ENCODE measurements around the gene F11.
"Not testable (repeated sequence)": the region's sequence is repeated elsewhere in the genome, so short reads cannot be mapped to it uniquely, and the experiment has no call there.

The F11 gene

GRCh38 chr4:186298031-186298647, 32.1 kb downstream of the F11 start:
- no peak for DNase-seq (ENCODE audit: low read depth in 2 of 3, low spot score in 2 of 3)

- no peak for DNase-seq (ENCODE audit: low read depth in 2 of 3, low spot score in 2 of 3)
Measured at GRCh38 chr4:186299291-186299690, 33.3 kb downstream of the F11 start.

GRCh38 chr4:186300659-186301390, 34.8 kb downstream of the F11 start:
- no peak for DNase-seq (ENCODE audit: low read depth in 2 of 3, low spot score in 2 of 3)

- DNase-seq (ENCODE audit: low read depth in 2 of 3, low spot score in 2 of 3) = no peak
Measured at GRCh38 chr4:186304216-186304615, 38.2 kb downstream of the F11 start.

DNA sequence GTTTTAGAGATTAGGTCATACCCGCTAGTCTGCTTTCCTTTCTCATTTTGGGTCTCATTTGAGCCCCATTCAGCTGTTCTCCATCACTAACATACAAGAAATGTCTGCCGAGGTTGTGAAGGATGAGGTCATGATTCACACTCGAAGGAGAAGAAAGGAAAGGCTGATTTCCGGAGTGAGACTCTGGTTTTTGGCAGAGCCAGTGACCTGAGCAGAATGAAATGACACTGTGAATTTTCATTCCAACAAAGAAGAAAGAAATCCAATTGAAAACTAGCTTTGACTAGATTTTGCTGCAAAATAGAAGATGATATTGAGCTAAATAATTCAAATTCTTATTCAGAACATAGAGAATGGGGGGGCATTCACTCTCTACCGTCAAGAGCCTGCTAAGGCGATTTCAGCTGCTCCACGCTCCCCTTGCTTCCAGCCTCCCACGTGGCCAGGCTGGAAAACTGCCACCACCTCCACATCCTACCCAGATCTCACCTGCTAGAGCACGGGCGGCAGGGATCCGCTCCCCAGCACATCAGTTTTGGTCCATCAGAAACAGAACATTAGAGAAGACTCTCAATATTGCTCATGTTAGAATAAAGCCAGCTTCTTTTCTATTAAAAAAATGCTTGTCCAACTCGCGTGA, 39.0 kb downstream of the F11 start:
- DNase-seq (ENCODE audit: low read depth in 2 of 3, low spot score in 2 of 3) = no peak

DNA sequence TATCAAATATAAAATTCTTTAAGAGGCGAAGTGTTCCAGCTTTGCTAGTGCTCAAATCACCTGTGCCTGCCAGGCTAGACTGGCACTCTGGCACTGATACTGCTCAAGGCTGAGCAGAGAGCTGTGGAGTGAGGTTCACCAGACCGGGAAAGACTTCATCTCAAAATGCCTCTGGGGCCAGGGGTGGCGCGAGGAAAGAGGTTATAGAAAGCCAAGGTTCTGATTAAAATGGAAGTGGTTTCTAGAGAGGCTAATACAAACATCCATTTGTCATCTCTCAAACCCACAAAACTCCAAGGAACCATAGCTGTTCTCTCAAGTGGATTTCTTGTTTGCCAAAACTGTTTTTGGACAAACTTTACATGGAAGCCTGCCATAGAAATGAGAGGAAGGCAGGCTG, 41.5 kb downstream of the F11 start:
- no peak for DNase-seq (ENCODE audit: low read depth in 2 of 3, low spot score in 2 of 3)

DNA sequence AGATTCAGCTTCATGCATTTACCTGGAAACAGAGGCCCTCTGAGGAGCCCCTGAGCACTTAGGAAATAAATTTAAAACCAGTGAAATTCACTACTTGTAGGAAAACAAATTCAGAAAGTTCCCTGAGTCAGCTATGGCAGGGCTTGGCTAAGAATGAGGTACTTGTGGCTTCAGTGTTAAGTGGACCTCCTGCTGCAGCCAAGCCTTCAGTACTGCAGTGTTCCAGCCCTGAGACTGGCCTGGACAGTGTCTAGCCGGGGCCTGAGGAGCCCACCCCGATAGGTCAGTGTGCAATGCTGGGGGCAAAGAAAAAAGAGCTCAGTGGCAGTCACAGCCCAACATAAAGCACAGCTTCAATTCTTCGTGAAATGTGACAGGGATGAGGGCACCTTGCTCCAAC, 41.9 kb downstream of the F11 start:
- no peak for DNase-seq (ENCODE audit: low read depth in 2 of 3, low spot score in 2 of 3)

DNA sequence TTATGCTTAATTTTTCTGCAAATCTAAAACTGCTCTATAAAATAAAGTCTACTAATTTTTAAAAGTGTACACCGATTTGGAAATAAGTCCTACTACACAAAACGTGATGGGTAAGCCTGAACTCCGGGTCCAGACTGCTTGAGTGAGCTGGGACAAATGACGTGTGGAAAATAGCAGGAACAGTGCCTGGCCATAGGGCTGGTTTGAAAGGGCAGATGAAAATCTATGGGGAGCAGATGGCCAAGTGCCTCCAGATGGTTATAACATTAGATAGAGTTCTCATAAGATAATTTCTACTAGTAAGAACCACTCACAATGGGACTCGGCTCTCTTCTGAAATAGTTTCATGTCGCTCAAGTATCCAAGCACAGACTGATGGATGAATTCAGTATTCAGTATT, 52.5 kb downstream of the F11 start:
- DNase-seq (ENCODE audit: low read depth in 2 of 3, low spot score in 2 of 3) = no peak

- not testable (repeated sequence) for DNase-seq (ENCODE audit: low read depth in 2 of 3, low spot score in 2 of 3)
Measured at GRCh38 chr4:186324660-186325059, 58.7 kb downstream of the F11 start.

- no peak for DNase-seq (ENCODE audit: low read depth in 2 of 3, low spot score in 2 of 3)
Measured at GRCh38 chr4:186326391-186326790, 60.4 kb downstream of the F11 start.

DNA sequence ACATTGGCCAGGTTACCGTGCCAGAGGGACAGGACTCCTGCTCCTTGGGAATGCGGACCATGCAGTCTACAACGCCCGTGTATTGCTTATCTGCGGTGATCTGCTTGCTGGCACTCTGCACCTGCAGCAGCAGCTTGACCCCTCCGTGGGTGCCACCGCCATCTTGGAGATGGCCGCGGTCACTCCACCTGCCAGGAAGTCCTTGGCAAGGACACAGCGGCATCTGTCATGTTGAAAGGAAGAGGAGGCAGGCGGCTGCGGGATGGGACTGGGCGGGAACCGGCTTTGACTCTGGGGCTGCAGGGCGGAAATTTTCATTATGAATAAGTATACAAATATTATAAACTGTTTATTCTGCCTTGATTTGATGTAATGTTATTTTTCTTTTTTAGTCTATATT, 63.4 kb downstream of the F11 start:
- no peak for DNase-seq (ENCODE audit: low read depth in 2 of 3, low spot score in 2 of 3)

GRCh38 chr4:186330368-186330767, 64.4 kb downstream of the F11 start:
- DNase-seq (ENCODE audit: low read depth in 2 of 3, low spot score in 2 of 3) = no peak

- DNase-seq (ENCODE audit: low read depth in 2 of 3, low spot score in 2 of 3) = no peak
Measured at GRCh38 chr4:186335793-186336192, 69.8 kb downstream of the F11 start.

Data from activated CD8-positive, alpha-beta memory T cell treated with anti-CD3 and anti-CD28 coated beads for 48 hours (primary cell).